ENCODE results near the gene SLIT3. TPM values are rescaled to one million over a fixed set of nuclear protein-coding genes. Genes with fewer than 3 reads are reported as not detected.

Gene SLIT3
- total and polyA plus RNA-seq, 10 of the 15 experiments (the other 5 are each of a cell fraction or from before 2014, with no cell fraction given): 0.05 TPM; not detected in 9

DNA sequence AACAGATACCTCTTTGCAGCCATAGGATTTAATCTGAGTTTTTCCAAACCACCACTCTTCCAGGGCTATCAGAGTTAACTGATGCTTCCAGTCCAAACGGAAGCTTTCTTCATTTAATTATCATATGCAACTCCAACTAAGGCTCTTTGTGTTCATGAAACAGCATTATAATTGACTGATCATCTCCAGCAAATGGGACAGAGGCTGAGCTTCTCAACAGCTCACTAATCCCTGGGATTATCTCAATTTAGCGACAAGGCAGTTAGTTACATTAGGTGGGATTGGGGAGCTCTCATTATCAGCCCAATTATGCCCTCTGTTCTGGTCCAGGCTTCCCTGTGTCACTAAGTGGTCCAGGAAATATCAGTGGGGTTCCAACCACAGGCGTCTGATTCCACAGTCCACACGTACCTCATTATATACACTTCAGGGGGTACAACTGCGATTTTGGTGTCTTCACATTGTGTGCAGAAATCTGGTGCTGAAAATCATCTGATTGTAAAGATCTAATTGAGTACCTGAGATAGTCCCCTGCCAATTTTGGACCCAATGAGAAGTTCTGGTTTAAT is 408.2 kb downstream of the SLIT3 start:
- ChIA-PET SMC1A (ENCODE audit: uncharacterized antibody, unreplicated experiment) (no interaction called here), RAD21 (ENCODE audit: unreplicated experiment) (interaction anchor here (1.1 kb wide), 1 partner anchor 12 kb away, joined by 3 read pairs; no protein-coding TSS in a partner anchor)
- no peak for TF ChIP-seq CHD1 (IDR thresholded peaks at IDR 0.05; ENCODE audit: low read depth, low read length)
- TF ChIP-seq MTA2 (IDR thresholded peaks at IDR 0.05; ENCODE audit: low read depth): no peak
- no peak for TF ChIP-seq RUNX3 (IDR thresholded peaks at IDR 0.05; ENCODE audit: low read length)
- TF ChIP-seq ZNF274 (IDR thresholded peaks at IDR 0.05; ENCODE audit: insufficient read depth, insufficient read length): no peak
- TF ChIP-seq EZH2 (IDR thresholded peaks at IDR 0.05; ENCODE audit: borderline replicate concordance, control insufficient read depth, low read depth, low read length): no peak
- no peak for TF ChIP-seq NRF1 (conservative IDR thresholded peaks at IDR 0.05; ENCODE audit: low read depth, low read length)
- no peak for TF ChIP-seq GABPA (IDR thresholded peaks at IDR 0.05; ENCODE audit: low read depth)
- TF ChIP-seq NFYB (IDR thresholded peaks at IDR 0.05; ENCODE audit: insufficient read depth, low read depth, low read length): no peak
- TF ChIP-seq, protein P1, sequence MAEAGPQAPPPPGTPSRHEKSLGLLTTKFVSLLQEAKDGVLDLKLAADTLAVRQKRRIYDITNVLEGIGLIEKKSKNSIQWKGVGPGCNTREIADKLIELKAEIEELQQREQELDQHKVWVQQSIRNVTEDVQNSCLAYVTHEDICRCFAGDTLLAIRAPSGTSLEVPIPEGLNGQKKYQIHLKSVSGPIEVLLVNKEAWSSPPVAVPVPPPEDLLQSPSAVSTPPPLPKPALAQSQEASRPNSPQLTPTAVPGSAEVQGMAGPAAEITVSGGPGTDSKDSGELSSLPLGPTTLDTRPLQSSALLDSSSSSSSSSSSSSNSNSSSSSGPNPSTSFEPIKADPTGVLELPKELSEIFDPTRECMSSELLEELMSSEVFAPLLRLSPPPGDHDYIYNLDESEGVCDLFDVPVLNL (IDR thresholded peaks at IDR 0.05; ENCODE audit: low read depth, low read length): no peak
- no peak for TF ChIP-seq BRCA1 (IDR thresholded peaks at IDR 0.05; ENCODE audit: low read depth, low read length)
- TF ChIP-seq ZNF217 (IDR thresholded peaks at IDR 0.05): no peak
- no peak for TF ChIP-seq YY1 (IDR thresholded peaks at IDR 0.05; ENCODE audit: low read depth, low read length)
- no peak for TF ChIP-seq USF2 (IDR thresholded peaks at IDR 0.05; ENCODE audit: borderline replicate concordance, low read depth, low read length)
- no peak for TF ChIP-seq ETV6 (conservative IDR thresholded peaks at IDR 0.05 in 1 of 2, IDR thresholded peaks at IDR 0.05 in 1 of 2; ENCODE audit: borderline replicate concordance in 1 of 2, low read depth in 1 of 2)
- no peak for TF ChIP-seq POLR2AphosphoS5 (IDR thresholded peaks at IDR 0.05; ENCODE audit: low read length)
- no peak for TF ChIP-seq TCF12 (IDR thresholded peaks at IDR 0.05; ENCODE audit: low read depth, low read length)
- TF ChIP-seq NFYA (IDR thresholded peaks at IDR 0.05; ENCODE audit: borderline replicate concordance, low read depth, low read length): no peak
- no peak for TF ChIP-seq ZZZ3 (IDR thresholded peaks at IDR 0.05; ENCODE audit: control insufficient read depth, insufficient read length, low read depth)
- TF ChIP-seq BMI1 (IDR thresholded peaks at IDR 0.05; ENCODE audit: borderline replicate concordance): no peak

More for the DNA sequence above, 408.2 kb downstream of the SLIT3 start:
- H3K79me2 ChIP-seq (ENCODE audit: control insufficient read depth, insufficient read depth, low read length): no peaks in the 10 kb centered on the region
- DNase-seq (ENCODE audit: low read depth, low spot score) (no peak), ATAC-seq (no peak), FAIRE-seq (no peak)
- ChIA-PET CTCF (no interaction called here), POLR2A (interaction anchor here (0.6 kb wide), 1 partner anchor 28 kb away, joined by 3 read pairs; no protein-coding TSS in a partner anchor)
- in situ Hi-C loops (cut with MboI): no loop called here
- intact Hi-C loops (cut with micrococcal nuclease; ENCODE audit: unreplicated experiment): no loop called here
- H3K4me1 ChIP-seq (ENCODE audit: control insufficient read depth, insufficient read depth, low read length): no peaks in the 10 kb centered on the region
- peaks cover 0 to 6% of the 10 kb centered on the region in 2 experiments; a peak in 1 of 4 replicates for H3K27me3 ChIP-seq (replicated peaks in 1 of 2; ENCODE audit: control insufficient read depth in 2 of 2, insufficient read depth in 2 of 2, low read length in 1 of 2)
- H4K20me1 ChIP-seq (ENCODE audit: control insufficient read depth, insufficient read depth): no peaks in the 10 kb centered on the region
- no TSS peak for BruUV-seq (replicated peaks)
- no peaks in the 10 kb centered on the region for H3K36me3 ChIP-seq (ENCODE audit: control insufficient read depth in 2 of 2, insufficient read depth in 2 of 2, low read length in 1 of 2)
- H3K9ac ChIP-seq (ENCODE audit: control insufficient read depth, insufficient read depth, low read length): no peak overlapping the region
- no peak overlapping the region for H3K4me2 ChIP-seq (ENCODE audit: control insufficient read depth, insufficient read depth)
- WGBS (ENCODE audit: insufficient coverage, insufficient replicate concordance, low lambda C conversion rate, missing lambda C conversion rate): 29% methylated on average over 5 of the region's 5 CpGs
- no peak overlapping the region for H2AFZ ChIP-seq (ENCODE audit: control insufficient read depth, low read depth, low read length)
- H3K9me3 ChIP-seq (replicated peaks; ENCODE audit: control insufficient read depth, insufficient read depth, low read length): no peaks in the 10 kb centered on the region
- no peak overlapping the region for H3K27ac ChIP-seq (ENCODE audit: control insufficient read depth, insufficient read depth)
- H3K4me3 ChIP-seq: no peak overlapping the region
